HG03457 (cell line): Measurements from ENCODE around the gene TTC7B.
"Not testable (repeated sequence)": the region's sequence is repeated elsewhere in the genome, so short reads cannot be mapped to it uniquely, and the experiment has no call there.

Experiments
- ATAC-seq: cut with Tn5 transposase; IDR thresholded peaks from one replicate; pipeline ENCODE4 v1.9.1; 2021; ENCODE audit warnings: moderate number of reproducible peaks; ENCODE audit not compliant: unreplicated experiment

TTC7B gene

GRCh38 chr14:90534838-90535555 lies 281.2 kb downstream of the TTC7B start:
- ATAC-seq, result no peak

GRCh38 chr14:90534091-90534837 lies 282.0 kb downstream of the TTC7B start:
- no peak for ATAC-seq

- ATAC-seq, result no peak
These were observed 282.6 kb downstream of the TTC7B start for GRCh38 chr14:90533591-90534021.

GRCh38 chr14:90532826-90533525 lies 283.3 kb downstream of the TTC7B start:
- ATAC-seq, result no peak

- ATAC-seq, result no peak
These were observed 284.7 kb downstream of the TTC7B start for GRCh38 chr14:90531497-90531896.

GRCh38 chr14:90530523-90530922 lies 285.7 kb downstream of the TTC7B start:
- no peak for ATAC-seq

GRCh38 chr14:90527978-90528377 lies 288.3 kb downstream of the TTC7B start:
- ATAC-seq, result no peak

- ATAC-seq, result not testable (repeated sequence)
These were observed 289.7 kb downstream of the TTC7B start for GRCh38 chr14:90526536-90526935.

GRCh38 chr14:90525353-90526028 lies 290.7 kb downstream of the TTC7B start:
- ATAC-seq, result not testable (repeated sequence)

GRCh38 chr14:90523961-90524875 lies 292.0 kb downstream of the TTC7B start:
- ATAC-seq, result no peak

- ATAC-seq, result no peak
These were observed 292.7 kb downstream of the TTC7B start for GRCh38 chr14:90523544-90523943.

GRCh38 chr14:90522571-90523191 lies 293.5 kb downstream of the TTC7B start:
- no peak for ATAC-seq

- no peak for ATAC-seq
These were observed 294.2 kb downstream of the TTC7B start for GRCh38 chr14:90521930-90522483.

GRCh38 chr14:90521084-90521929 lies 294.9 kb downstream of the TTC7B start:
- ATAC-seq, result no peak

GRCh38 chr14:90520326-90520725 lies 295.9 kb downstream of the TTC7B start:
- no peak for ATAC-seq

GRCh38 chr14:90519262-90519920 lies 296.8 kb downstream of the TTC7B start:
- no peak for ATAC-seq

GRCh38 chr14:90518941-90519256 lies 297.3 kb downstream of the TTC7B start:
- no peak for ATAC-seq
